ENCODE data around the gene HOXA13.

Gene HOXA13

GRCh38 chr7:27185854-27186667, 13.8 kb downstream of the HOXA13 start:
- no peak for TF ChIP-seq CTCF (IDR thresholded peaks at IDR 0.05; ENCODE audit: insufficient read depth, low read depth, low read length, missing control alignments)
- no peak overlapping the region for H3K4me3 ChIP-seq (ENCODE audit: low read length)
- no peak for DNase-seq (ENCODE audit: low read depth)

GRCh38 chr7:27185013-27185853, 14.7 kb downstream of the HOXA13 start, which contains the start of gene HOXA11:
Gene HOXA11 (minus strand): TSS chr7:27185232. CDS start chr7:27185144, 88 bp downstream.
- TF ChIP-seq CTCF (IDR thresholded peaks at IDR 0.05; ENCODE audit: insufficient read depth, low read depth, low read length, missing control alignments) = no peak
- DNase-seq (ENCODE audit: low read depth) = peak; percentile 44

GRCh38 chr7:27184337-27185012, 15.4 kb downstream of the HOXA13 start:
- peak; percentile 36 for DNase-seq (ENCODE audit: low read depth)
- H3K4me3 ChIP-seq (ENCODE audit: low read length) = peak overlapping the region; percentile 30

More at GRCh38 chr7:27185013-27185853, 14.7 kb downstream of the HOXA13 start, which contains the start of gene HOXA11:
- peak within 1 kb of the TSS; percentile 30 for H3K4me3 ChIP-seq (ENCODE audit: low read length)

GRCh38 chr7:27183682-27184336, 16.1 kb downstream of the HOXA13 start:
- peak overlapping the region; percentile 30 for H3K4me3 ChIP-seq (ENCODE audit: low read length)
- DNase-seq (ENCODE audit: low read depth) = no peak
- TF ChIP-seq CTCF (IDR thresholded peaks at IDR 0.05; ENCODE audit: insufficient read depth, low read depth, low read length, missing control alignments) = peak; percentile 5

More at GRCh38 chr7:27184337-27185012, 15.4 kb downstream of the HOXA13 start:
- TF ChIP-seq CTCF (IDR thresholded peaks at IDR 0.05; ENCODE audit: insufficient read depth, low read depth, low read length, missing control alignments) = no peak

GRCh38 chr7:27182861-27183681, 16.8 kb downstream of the HOXA13 start:
- no peak overlapping the region for H3K4me3 ChIP-seq (ENCODE audit: low read length)
- no peak for DNase-seq (ENCODE audit: low read depth)

More at GRCh38 chr7:27182861-27183681, 16.8 kb downstream of the HOXA13 start:
- TF ChIP-seq CTCF (IDR thresholded peaks at IDR 0.05; ENCODE audit: insufficient read depth, low read depth, low read length, missing control alignments) = no peak
